Choroid plexus epithelial cell (primary cell): ENCODE data around the gene GPHA2.

Experiments used
- DNase-seq: peaks from one replicate; pipeline ENCODE4 v3.0.0-alpha.2; 2010; ENCODE audit warnings: low read depth
- H3K4me3 ChIP-seq: 2 replicates; pipeline ENCODE4 v1.5.1; 2011; ENCODE audit warnings: low read depth, mild to moderate bottlenecking, control low read depth, low read length, moderate library complexity
- CTCF ChIP-seq: conservative IDR thresholded peaks from 2 replicates; pipeline ENCODE4 v1.5.1; 2011; ENCODE audit warnings: low read depth, mild to moderate bottlenecking, control low read depth, inconsistent platforms, low read length, moderate library complexity

GPHA2 gene

GRCh38 chr11:64885367-64886286 lies 50.1 kb downstream of the GPHA2 start:
- H3K4me3 ChIP-seq: no peak overlapping the region
- TF ChIP-seq CTCF: no peak
- DNase-seq: peak; percentile 92
